Measurements from ENCODE around the gene ZC3H7A.

The ZC3H7A gene

GRCh38 chr16:11705311-11706025 is 91.6 kb downstream of the ZC3H7A start:
- DNase-seq (ENCODE audit: low read depth) = no peak

Data from GM04503 (cell line).